Measurements from ENCODE around the gene CNST.

- TF ChIP-seq GATA2 (IDR thresholded peaks at IDR 0.05; ENCODE audit: low read depth, low read length): no peak
- TF ChIP-seq GATA3 (IDR thresholded peaks at IDR 0.05; ENCODE audit: low read depth, low read length): no peak
Observed at GRCh38 chr1:246573491-246573890, 7.2 kb downstream of the CNST start.
